ENCODE measurements around the gene ARNT2.

Gene ARNT2

GRCh38 chr15:80444680-80445251 lies 40.6 kb downstream of the ARNT2 start:
- no peak for DNase-seq

GRCh38 chr15:80445300-80446041 lies 41.3 kb downstream of the ARNT2 start:
- no peak for DNase-seq

GRCh38 chr15:80447077-80447476 lies 42.9 kb downstream of the ARNT2 start:
- no peak for DNase-seq

GRCh38 chr15:80449825-80450224 lies 45.6 kb downstream of the ARNT2 start:
- DNase-seq = no peak

- DNase-seq = no peak
Observed at GRCh38 chr15:80450811-80451321, 46.7 kb downstream of the ARNT2 start.

GRCh38 chr15:80452166-80452565 lies 48.0 kb downstream of the ARNT2 start:
- no peak for DNase-seq

GRCh38 chr15:80455051-80455648 lies 51.0 kb downstream of the ARNT2 start:
- no peak for DNase-seq

GRCh38 chr15:80455668-80456442 lies 51.7 kb downstream of the ARNT2 start:
- DNase-seq = peak; percentile 73 to 87 (median 79)

GRCh38 chr15:80456517-80457492 lies 52.6 kb downstream of the ARNT2 start:
- DNase-seq = no peak

- DNase-seq = no peak
Observed at GRCh38 chr15:80457896-80458295, 53.7 kb downstream of the ARNT2 start.

- no peak for DNase-seq
Observed at GRCh38 chr15:80458580-80458979, 54.4 kb downstream of the ARNT2 start.

- peak in 2 of 3 donors; percentile 46 to 53 for DNase-seq
Observed at GRCh38 chr15:80459380-80459779, 55.2 kb downstream of the ARNT2 start.

- DNase-seq = peak in 1 of 3 donors; percentile 49
Observed at GRCh38 chr15:80459818-80460217, 55.6 kb downstream of the ARNT2 start.

- DNase-seq = peak; percentile 74 to 79 (median 75)
Observed at GRCh38 chr15:80461356-80462095, 57.3 kb downstream of the ARNT2 start.

GRCh38 chr15:80462111-80462510 lies 57.9 kb downstream of the ARNT2 start:
- no peak for DNase-seq

- DNase-seq = no peak
Observed at GRCh38 chr15:80462836-80463512, 58.8 kb downstream of the ARNT2 start.

- DNase-seq = no peak
Observed at GRCh38 chr15:80464951-80465625, 60.9 kb downstream of the ARNT2 start.

- DNase-seq = peak; percentile 49 to 52 (median 50)
Observed at GRCh38 chr15:80465626-80466005, 61.4 kb downstream of the ARNT2 start.

- no peak for DNase-seq
Observed at GRCh38 chr15:80466543-80466942, 62.4 kb downstream of the ARNT2 start.

- DNase-seq = no peak
Observed at GRCh38 chr15:80467311-80467714, 63.1 kb downstream of the ARNT2 start.
